IgD-negative memory B cell (primary cell): ENCODE data around the gene BZW2. TPM values are rescaled to one million over a fixed set of nuclear protein-coding genes. Genes with fewer than 3 reads are reported as not detected.
A peak's percentile ranks its signal among the peaks of the same experiment; 100 is the strongest.
"Not testable (repeated sequence)": the region's sequence is repeated elsewhere in the genome, so short reads cannot be mapped to it uniquely, and the experiment has no call there.

ENCODE experiments used
- H3K27ac Mint-ChIP-seq, 3 donors: one replicate each; pipeline ENCODE4 v1.8.0; 2020 to 2022; ENCODE audit warnings: mild to moderate bottlenecking in 3 of 3, mixed read lengths in 3 of 3, moderate library complexity in 1 of 3
- H3K27me3 Mint-ChIP-seq: one replicate; pipeline ENCODE4 v1.8.0; 2021; ENCODE audit warnings: mixed read lengths
- H3K36me3 Mint-ChIP-seq: one replicate; pipeline ENCODE4 v1.8.0; 2020; ENCODE audit warnings: mild to moderate bottlenecking, mixed read lengths
- H3K4me1 Mint-ChIP-seq, 3 donors: one replicate each; pipeline ENCODE4 v1.8.0; 2020 to 2022; ENCODE audit warnings: mixed read lengths in 3 of 3, mild to moderate bottlenecking in 1 of 3
- H3K4me3 Mint-ChIP-seq, 4 donors: one replicate each; pipeline ENCODE4 v1.8.0; 2020 to 2022; ENCODE audit warnings: mild to moderate bottlenecking in 4 of 4, mixed read lengths in 4 of 4, moderate library complexity in 3 of 4
- H3K9me3 Mint-ChIP-seq, 3 donors: one replicate each; pipeline ENCODE4 v1.8.0; 2020 to 2021; ENCODE audit warnings: mixed read lengths in 3 of 3, mild to moderate bottlenecking in 1 of 3
- polyA plus RNA-seq: library from polyadenylated mRNA; unstranded; fragments of 300-500 nt; fragmentation: Illumina TruSeq; gene quantifications from one replicate; pipeline ENCODE4 v1.2.3, GENCODE V29; 2021

Gene BZW2
- polyA plus RNA-seq, 1 donor from 2014 or later, result 43.8 TPM

DNA sequence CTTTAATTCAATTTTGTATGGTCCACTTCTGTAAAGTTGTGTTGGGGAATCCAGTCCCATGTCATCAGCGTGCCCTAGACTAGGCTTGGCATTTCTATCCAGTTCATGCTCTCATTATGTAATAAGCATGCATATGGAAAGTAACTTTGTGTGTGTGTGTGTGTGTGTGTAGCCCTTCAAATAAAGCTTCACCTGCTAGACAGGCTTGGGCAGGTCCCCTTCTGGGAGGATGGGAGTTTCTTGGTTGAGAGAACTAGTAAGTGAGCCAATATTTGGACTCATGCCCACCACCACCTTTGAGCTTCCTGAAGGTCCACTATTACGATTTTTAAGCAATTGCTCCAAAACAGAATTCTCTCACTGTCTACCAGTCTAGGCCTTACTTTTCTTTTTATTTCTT lies 6.9 kb downstream of the BZW2 start:
- peaks cover 2% of the 10 kb centered on the region for H3K36me3 Mint-ChIP-seq
- H3K9me3 Mint-ChIP-seq, result no peaks in the 10 kb centered on the region
- no peaks in the 10 kb centered on the region for H3K27me3 Mint-ChIP-seq
- H3K4me3 Mint-ChIP-seq, result no peak overlapping the region
- no peak overlapping the region for H3K27ac Mint-ChIP-seq
- H3K4me1 Mint-ChIP-seq, result peaks cover 12 to 36% (median 35%) of the 10 kb centered on the region in 3 donors

- peaks cover 12 to 27% (median 18%) of the 10 kb centered on the region in 3 donors for H3K4me1 Mint-ChIP-seq
- H3K4me3 Mint-ChIP-seq, result no peak overlapping the region
- no peaks in the 10 kb centered on the region for H3K27me3 Mint-ChIP-seq
- H3K27ac Mint-ChIP-seq, result peak overlapping the region in 1 of 3 donors; percentile 36
- H3K9me3 Mint-ChIP-seq, result no peaks in the 10 kb centered on the region
- peaks cover 2% of the 10 kb centered on the region for H3K36me3 Mint-ChIP-seq
These were observed 9.4 kb downstream of the BZW2 start for GRCh38 chr7:16655394-16655793.

DNA sequence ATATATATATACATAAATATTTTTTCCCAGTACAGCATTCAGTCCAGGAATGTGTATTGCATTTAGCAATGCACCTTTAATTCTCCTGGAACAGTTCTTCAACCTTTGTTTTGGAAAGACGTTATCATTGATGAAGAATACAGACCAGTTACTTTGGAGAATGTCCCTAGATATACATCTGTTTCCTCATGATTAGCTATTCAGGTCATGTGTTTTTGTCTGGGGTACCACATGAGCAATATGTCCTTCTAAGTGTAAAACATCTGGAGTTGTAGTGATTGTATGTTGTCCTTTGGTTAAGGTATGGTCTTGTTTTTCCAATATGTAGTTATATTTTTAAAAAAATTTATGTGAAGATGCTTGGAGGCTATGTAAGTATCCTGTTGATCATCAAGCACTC lies 10.2 kb downstream of the BZW2 start:
- H3K4me1 Mint-ChIP-seq, result peaks cover 13 to 27% (median 20%) of the 10 kb centered on the region in 3 donors
- no peaks in the 10 kb centered on the region for H3K9me3 Mint-ChIP-seq
- no peak overlapping the region for H3K4me3 Mint-ChIP-seq
- no peak overlapping the region for H3K27ac Mint-ChIP-seq
- H3K36me3 Mint-ChIP-seq, result no peaks in the 10 kb centered on the region
- no peaks in the 10 kb centered on the region for H3K27me3 Mint-ChIP-seq

DNA sequence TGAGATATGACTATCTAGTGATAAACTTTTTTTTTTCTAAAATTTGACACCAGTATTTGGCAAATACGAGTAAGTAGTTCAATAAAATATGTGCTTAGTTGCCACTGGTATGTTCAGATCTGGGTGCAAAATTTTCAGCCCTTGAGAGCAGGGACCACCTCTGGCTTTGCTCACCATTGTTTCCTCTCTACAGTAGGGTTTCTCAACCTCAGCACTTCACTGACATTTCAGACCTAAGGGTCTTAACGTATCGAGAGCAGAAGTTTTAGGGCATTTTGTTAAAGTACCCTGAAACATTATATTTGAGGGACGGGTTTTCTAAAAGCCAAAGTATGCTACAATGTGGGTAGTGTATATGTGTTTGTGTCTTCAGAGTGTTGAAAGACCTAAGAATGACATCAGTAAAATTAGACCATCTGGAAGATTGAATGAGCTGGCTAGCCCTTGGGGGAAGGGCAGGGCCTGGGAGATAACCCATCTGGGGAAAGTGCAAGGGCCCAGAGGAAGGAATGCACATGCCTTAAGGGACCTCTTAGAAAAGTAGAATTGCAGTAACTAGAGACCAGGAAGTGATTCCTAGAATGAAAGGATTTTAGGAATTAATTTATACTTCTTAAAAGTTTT lies 11.8 kb downstream of the BZW2 start:
- Mint-ChIP-seq H3K27me3 (no peaks in the 10 kb centered on the region), H3K4me1 (peaks cover 16 to 22% (median 17%) of the 10 kb centered on the region in 3 donors), H3K36me3 (no peaks in the 10 kb centered on the region), H3K4me3 (no peak overlapping the region), H3K27ac (no peak overlapping the region), H3K9me3 (no peaks in the 10 kb centered on the region)

- not testable (repeated sequence) for H3K27me3 Mint-ChIP-seq, H3K36me3 Mint-ChIP-seq, H3K27ac Mint-ChIP-seq, H3K4me3 Mint-ChIP-seq, H3K9me3 Mint-ChIP-seq
- H3K4me1 Mint-ChIP-seq, result peaks cover 12 to 24% (median 17%) of the 10 kb centered on the region in 3 donors
These were observed 14.0 kb downstream of the BZW2 start for GRCh38 chr7:16659854-16660497.

DNA sequence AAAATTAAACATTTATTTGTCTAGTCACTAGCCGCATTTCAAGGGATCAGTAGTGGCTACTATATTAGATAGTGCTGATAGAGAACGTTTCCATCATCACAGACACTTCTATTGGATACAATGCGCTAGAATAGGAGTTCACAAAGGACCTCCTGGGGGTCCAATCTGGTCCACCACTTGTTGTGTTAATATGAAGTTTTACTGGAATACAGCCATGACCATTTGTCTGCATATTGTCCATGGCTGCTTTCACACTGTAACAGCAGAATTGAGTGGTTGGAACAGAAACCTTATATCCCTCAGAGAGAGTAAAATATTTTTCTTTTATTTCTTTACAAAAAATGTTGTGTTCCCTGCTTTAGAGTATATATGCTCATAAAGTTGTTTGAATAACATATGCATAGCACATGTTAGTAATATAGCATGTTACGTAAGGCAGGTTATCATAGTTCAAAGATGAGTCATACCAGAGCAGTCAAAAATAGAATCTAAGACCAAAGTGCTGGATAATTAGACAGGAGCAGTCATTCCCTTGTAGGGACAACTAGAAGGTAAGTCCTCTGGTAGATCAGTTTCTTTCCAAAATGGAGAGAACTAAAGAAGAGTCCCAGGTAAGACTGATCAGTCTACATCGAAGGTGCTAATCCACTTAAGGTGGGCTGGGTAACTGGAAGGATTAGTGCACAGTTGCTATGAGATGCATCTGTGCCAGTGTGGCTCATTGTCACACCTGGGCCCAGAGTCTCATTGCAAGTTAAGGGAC lies 14.9 kb downstream of the BZW2 start:
- H3K4me3 Mint-ChIP-seq, result peak overlapping the region in 1 of 4 donors; percentile 50

DNA sequence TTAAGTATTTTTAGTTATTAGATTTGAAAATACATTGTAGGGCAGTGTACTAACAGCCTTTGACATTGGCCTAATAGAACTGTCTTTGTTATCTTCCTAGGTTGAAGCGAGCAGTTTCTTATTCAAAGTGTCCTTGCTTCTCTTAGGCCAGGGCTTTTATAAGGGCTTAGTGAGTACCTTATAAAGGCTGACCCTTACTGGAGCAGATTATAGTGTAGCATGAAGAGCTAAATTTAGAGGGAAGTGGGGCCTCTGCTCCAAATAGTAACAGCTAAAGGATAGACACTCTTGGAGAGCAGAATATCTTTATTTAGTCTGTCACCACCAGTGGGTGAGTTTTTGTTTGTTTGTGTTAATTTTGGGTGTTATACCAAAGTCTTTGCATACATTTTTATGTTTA lies 15.9 kb downstream of the BZW2 start:
- H3K4me1 Mint-ChIP-seq, result peaks cover 6 to 15% (median 13%) of the 10 kb centered on the region in 3 donors
- no peaks in the 10 kb centered on the region for H3K9me3 Mint-ChIP-seq
- no peaks in the 10 kb centered on the region for H3K27me3 Mint-ChIP-seq
- H3K4me3 Mint-ChIP-seq, result no peak overlapping the region
- H3K36me3 Mint-ChIP-seq, result peaks cover 6% of the 10 kb centered on the region
- no peak overlapping the region for H3K27ac Mint-ChIP-seq

More for the DNA sequence above, 14.9 kb downstream of the BZW2 start:
- Mint-ChIP-seq H3K27ac (no peak overlapping the region), H3K4me1 (peaks cover 9 to 19% (median 13%) of the 10 kb centered on the region in 3 donors), H3K9me3 (no peaks in the 10 kb centered on the region), H3K36me3 (peaks cover 6% of the 10 kb centered on the region), H3K27me3 (no peaks in the 10 kb centered on the region)

- no peaks in the 10 kb centered on the region for H3K27me3 Mint-ChIP-seq
- peaks cover 0 to 2% (median 0%) of the 10 kb centered on the region in 3 donors for H3K9me3 Mint-ChIP-seq
- H3K27ac Mint-ChIP-seq, result no peak overlapping the region
- peaks cover 0 to 7% (median 7%) of the 10 kb centered on the region in 3 donors for H3K4me1 Mint-ChIP-seq
- H3K4me3 Mint-ChIP-seq, result no peak overlapping the region
- H3K36me3 Mint-ChIP-seq, result peaks cover 19% of the 10 kb centered on the region
These were observed 21.4 kb downstream of the BZW2 start for GRCh38 chr7:16667355-16667754.

- H3K27me3 Mint-ChIP-seq, result no peaks in the 10 kb centered on the region
- peaks cover 22% of the 10 kb centered on the region for H3K36me3 Mint-ChIP-seq
- peaks cover 0 to 2% (median 0%) of the 10 kb centered on the region in 3 donors for H3K9me3 Mint-ChIP-seq
- no peak overlapping the region for H3K4me3 Mint-ChIP-seq
- no peak overlapping the region for H3K27ac Mint-ChIP-seq
- peaks cover 0 to 8% (median 7%) of the 10 kb centered on the region in 3 donors for H3K4me1 Mint-ChIP-seq
These were observed 22.3 kb downstream of the BZW2 start for GRCh38 chr7:16668049-16668858.

GRCh38 chr7:16668978-16669377 lies 23.0 kb downstream of the BZW2 start:
- H3K36me3 Mint-ChIP-seq, result peaks cover 22% of the 10 kb centered on the region
- H3K27ac Mint-ChIP-seq, result no peak overlapping the region
- no peaks in the 10 kb centered on the region for H3K27me3 Mint-ChIP-seq
- peaks cover 0 to 6% (median 6%) of the 10 kb centered on the region in 3 donors for H3K4me1 Mint-ChIP-seq
- H3K4me3 Mint-ChIP-seq, result no peak overlapping the region
- peaks cover 0 to 2% (median 0%) of the 10 kb centered on the region in 3 donors for H3K9me3 Mint-ChIP-seq

GRCh38 chr7:16669581-16669980 lies 23.6 kb downstream of the BZW2 start:
- H3K9me3 Mint-ChIP-seq, result peaks cover 0 to 2% (median 0%) of the 10 kb centered on the region in 3 donors
- H3K4me1 Mint-ChIP-seq, result peaks cover 0 to 4% (median 0%) of the 10 kb centered on the region in 3 donors
- no peak overlapping the region for H3K27ac Mint-ChIP-seq
- H3K4me3 Mint-ChIP-seq, result no peak overlapping the region
- H3K27me3 Mint-ChIP-seq, result no peaks in the 10 kb centered on the region
- H3K36me3 Mint-ChIP-seq, result peaks cover 16% of the 10 kb centered on the region

GRCh38 chr7:16670021-16670420 lies 24.0 kb downstream of the BZW2 start:
- Mint-ChIP-seq H3K4me3 (no peak overlapping the region), H3K27me3 (no peaks in the 10 kb centered on the region), H3K4me1 (peaks cover 0 to 4% (median 0%) of the 10 kb centered on the region in 3 donors), H3K36me3 (peaks cover 16% of the 10 kb centered on the region), H3K27ac (no peak overlapping the region), H3K9me3 (peaks cover 0 to 2% (median 0%) of the 10 kb centered on the region in 3 donors)

DNA sequence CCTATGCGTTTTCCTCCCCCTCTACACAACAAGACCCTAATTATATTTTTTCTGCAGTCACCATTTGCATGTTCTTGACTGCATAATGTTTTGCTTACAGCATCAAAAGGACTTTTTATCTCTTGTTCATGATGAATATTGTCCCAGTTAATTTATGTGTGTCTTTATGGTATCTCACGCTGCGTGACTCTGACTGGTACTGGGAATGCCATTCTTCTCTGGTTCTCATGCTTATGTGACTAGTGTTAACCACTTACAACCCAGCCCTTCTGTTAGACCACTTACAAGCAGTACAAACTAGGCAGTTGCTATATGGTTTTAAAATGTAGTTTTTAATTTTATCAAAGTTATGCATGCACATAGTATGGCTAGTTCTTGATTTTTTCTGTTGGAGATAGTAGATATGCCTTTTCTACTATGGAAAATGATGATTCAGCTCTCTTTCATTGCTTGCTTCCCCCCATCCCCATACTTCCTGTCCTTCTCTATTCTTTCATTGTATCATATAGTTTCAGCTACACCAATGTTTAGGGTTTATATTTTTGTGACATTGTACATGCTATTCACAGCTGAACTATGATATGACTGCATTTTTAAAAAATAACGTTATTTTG lies 24.9 kb downstream of the BZW2 start:
- no peaks in the 10 kb centered on the region for H3K27me3 Mint-ChIP-seq
- H3K4me3 Mint-ChIP-seq, result no peak overlapping the region
- peaks cover 0 to 4% (median 0%) of the 10 kb centered on the region in 3 donors for H3K4me1 Mint-ChIP-seq
- peaks cover 0 to 2% (median 0%) of the 10 kb centered on the region in 3 donors for H3K9me3 Mint-ChIP-seq
- no peak overlapping the region for H3K27ac Mint-ChIP-seq
- H3K36me3 Mint-ChIP-seq, result peaks cover 16% of the 10 kb centered on the region

GRCh38 chr7:16671811-16672210 lies 25.8 kb downstream of the BZW2 start:
- Mint-ChIP-seq H3K27ac (no peak overlapping the region), H3K9me3 (peaks cover 0 to 2% (median 0%) of the 10 kb centered on the region in 3 donors), H3K36me3 (peaks cover 18% of the 10 kb centered on the region), H3K4me1 (peaks cover 0 to 4% (median 0%) of the 10 kb centered on the region in 3 donors), H3K4me3 (peak overlapping the region in 1 of 4 donors; percentile 58), H3K27me3 (no peaks in the 10 kb centered on the region)
